PC-3 (cell line): ENCODE measurements around the gene ANKRD11. TPM values are rescaled to one million over a fixed set of nuclear protein-coding genes. Genes with fewer than 3 reads are reported as not detected.

Experiments
- ATAC-seq: fragments of 200-7000 bp; cut with Tn5 transposase; 2 replicates; pipeline ENCODE4 v1.9.1; 2020; ENCODE audit warnings: mild to moderate bottlenecking, moderate library complexity
- BruUV-seq: library from RNA; stranded (reverse); fragments of 400-500 nt; replicated peaks from 2 replicates; lab custom pipeline; 2021; lab: Mats Ljungman, UMichigan
- CTCF ChIA-PET: fragments of 300-600 bp; sonication (Branson Sonifier 250); formaldehyde crosslinking; loops from one replicate; lab custom pipeline; 2022; ENCODE audit warnings: antibody characterized with exemption; lab: Charles Lee
- POLR2A ChIA-PET: fragments of 300-600 bp; sonication (Branson Sonifier 250); formaldehyde crosslinking; loops from one replicate; lab custom pipeline; 2022; ENCODE audit warnings: antibody characterized with exemption; ENCODE audit not compliant: unreplicated experiment; lab: Charles Lee
- DNase-seq: peaks from one replicate; pipeline ENCODE4 v3.0.0-alpha.2; 2015
- H2AFZ ChIP-seq: fragments of 300-600 bp; sonication (generic); 2 replicates; pipeline ENCODE4 v1.6.0; 2016; ENCODE audit warnings: antibody characterized with exemption, low read length
- H3F3A ChIP-seq: fragments of 300-600 bp; sonication (generic); one replicate; pipeline ENCODE4 v1.6.0; 2017; ENCODE audit warnings: antibody characterized with exemption, low read length, control low read depth, mild to moderate bottlenecking; ENCODE audit not compliant: unreplicated experiment
- H3K27ac ChIP-seq: fragments of 300-600 bp; sonication (generic); 2 replicates; pipeline ENCODE4 v1.5.1; 2016; ENCODE audit warnings: mild to moderate bottlenecking, low read length
- H3K27me3 ChIP-seq: fragments of 300-600 bp; sonication (generic); 2 replicates; pipeline ENCODE4 v1.6.1; 2016; ENCODE audit warnings: low read length, mixed read lengths
- H3K36me3 ChIP-seq: fragments of 300-600 bp; sonication (generic); 2 replicates; pipeline ENCODE4 v1.6.1; 2016; ENCODE audit warnings: low read depth, mixed run types, low read length, mixed read lengths
- H3K4me1 ChIP-seq: fragments of 300-600 bp; sonication (generic); 2 replicates; pipeline ENCODE4 v1.5.1; 2016; ENCODE audit warnings: low read length; ENCODE audit not compliant: insufficient read depth
- H3K4me2 ChIP-seq: fragments of 300-600 bp; sonication (generic); 2 replicates; pipeline ENCODE4 v1.6.0; 2016; ENCODE audit warnings: low read length
- H3K4me3 ChIP-seq: fragments of 300-600 bp; sonication (generic); 2 replicates; pipeline ENCODE4 v1.5.1; 2016; ENCODE audit warnings: mild to moderate bottlenecking, low read length, mixed read lengths
- H3K79me2 ChIP-seq: fragments of 300-600 bp; sonication (generic); 2 replicates; pipeline ENCODE4 v1.6.1; 2017; ENCODE audit warnings: low read length, mixed read lengths
- H3K9ac ChIP-seq: fragments of 300-600 bp; sonication (generic); 2 replicates; pipeline ENCODE4 v1.6.0; 2016; ENCODE audit warnings: mild to moderate bottlenecking, low read length
- H3K9me2 ChIP-seq: fragments of 300-600 bp; sonication (generic); replicated peaks from 2 replicates; pipeline ENCODE4 v1.6.1; 2016; ENCODE audit warnings: mixed run types, low read length, mixed read lengths
- H3K9me3 ChIP-seq: fragments of 300-600 bp; sonication (generic); 2 replicates; pipeline ENCODE4 v1.6.1; 2016; ENCODE audit warnings: low read length, mixed read lengths
- H4K20me1 ChIP-seq: fragments of 300-600 bp; sonication (generic); 2 replicates; pipeline ENCODE4 v1.6.1; 2016; ENCODE audit warnings: low read length, mixed read lengths
- EZH2 ChIP-seq: fragments of 300-600 bp; sonication (generic); IDR thresholded peaks from one replicate; pipeline ENCODE4 v1.6.1; 2017; ENCODE audit warnings: antibody characterized with exemption, mild to moderate bottlenecking, low read length; ENCODE audit not compliant: unreplicated experiment
- EZH2phosphoT487 ChIP-seq: fragments of 300-600 bp; sonication (generic); IDR thresholded peaks from 2 replicates; pipeline ENCODE4 v1.6.1; 2018; ENCODE audit warnings: mild to moderate bottlenecking, antibody characterized with exemption, low read length, borderline replicate concordance
- intact Hi-C: fragments of 100-400 bp; cut with micrococcal nuclease; formaldehyde crosslinking; loops from 2 replicates; pipeline ENCODE4 v1.9.0; 2023
- total RNA-seq: library from RNA; depleted of rRNA; stranded (reverse); fragments of >200 nt; gene quantifications from 2 replicates; pipeline ENCODE4 v1.2.3, GENCODE V29; 2014
- TF ChIP-seq, protein P1 (sequence below): fragments of 300-600 bp; sonication (generic); conservative IDR thresholded peaks from 2 replicates; pipeline ENCODE4 v1.5.1; 2017; ENCODE audit warnings: antibody characterized with exemption, low read depth, mild to moderate bottlenecking, low read length

The ANKRD11 gene
- total RNA-seq, 1 experiment from 2014 or later: 65.0 TPM

GRCh38 chr16:89351645-89352044 is 138.7 kb downstream of the ANKRD11 start:
- POLR2A ChIA-PET: no interaction called here
- CTCF ChIA-PET: no interaction called here
- Histone ChIP-seq H3K9me3 (no peaks in the 10 kb centered on the region), H3K9ac (no peak overlapping the region), H3K36me3 (no peaks in the 10 kb centered on the region; the same call in 1 of the 2 replicates), H3K79me2 (peaks cover 98% of the 10 kb centered on the region), H3K4me1 (no peaks in the 10 kb centered on the region), H4K20me1 (peaks cover 14% of the 10 kb centered on the region; the same call in 1 of the 2 replicates), H3F3A (no peaks in the 10 kb centered on the region), H3K27ac (no peak overlapping the region), H2AFZ (no peak overlapping the region), H3K4me3 (no peak overlapping the region), H3K27me3 (no peaks in the 10 kb centered on the region), H3K9me2 (no peaks in the 10 kb centered on the region), H3K4me2 (no peak overlapping the region)
- ATAC-seq (no peak), DNase-seq (no peak)
- no TSS peak for BruUV-seq
- no peak for TF ChIP-seq EZH2phosphoT487
- no peak for TF ChIP-seq EZH2
- TF ChIP-seq, protein P1, sequence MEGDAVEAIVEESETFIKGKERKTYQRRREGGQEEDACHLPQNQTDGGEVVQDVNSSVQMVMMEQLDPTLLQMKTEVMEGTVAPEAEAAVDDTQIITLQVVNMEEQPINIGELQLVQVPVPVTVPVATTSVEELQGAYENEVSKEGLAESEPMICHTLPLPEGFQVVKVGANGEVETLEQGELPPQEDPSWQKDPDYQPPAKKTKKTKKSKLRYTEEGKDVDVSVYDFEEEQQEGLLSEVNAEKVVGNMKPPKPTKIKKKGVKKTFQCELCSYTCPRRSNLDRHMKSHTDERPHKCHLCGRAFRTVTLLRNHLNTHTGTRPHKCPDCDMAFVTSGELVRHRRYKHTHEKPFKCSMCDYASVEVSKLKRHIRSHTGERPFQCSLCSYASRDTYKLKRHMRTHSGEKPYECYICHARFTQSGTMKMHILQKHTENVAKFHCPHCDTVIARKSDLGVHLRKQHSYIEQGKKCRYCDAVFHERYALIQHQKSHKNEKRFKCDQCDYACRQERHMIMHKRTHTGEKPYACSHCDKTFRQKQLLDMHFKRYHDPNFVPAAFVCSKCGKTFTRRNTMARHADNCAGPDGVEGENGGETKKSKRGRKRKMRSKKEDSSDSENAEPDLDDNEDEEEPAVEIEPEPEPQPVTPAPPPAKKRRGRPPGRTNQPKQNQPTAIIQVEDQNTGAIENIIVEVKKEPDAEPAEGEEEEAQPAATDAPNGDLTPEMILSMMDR: no peak
- intact Hi-C loops: no loop called here

DNA sequence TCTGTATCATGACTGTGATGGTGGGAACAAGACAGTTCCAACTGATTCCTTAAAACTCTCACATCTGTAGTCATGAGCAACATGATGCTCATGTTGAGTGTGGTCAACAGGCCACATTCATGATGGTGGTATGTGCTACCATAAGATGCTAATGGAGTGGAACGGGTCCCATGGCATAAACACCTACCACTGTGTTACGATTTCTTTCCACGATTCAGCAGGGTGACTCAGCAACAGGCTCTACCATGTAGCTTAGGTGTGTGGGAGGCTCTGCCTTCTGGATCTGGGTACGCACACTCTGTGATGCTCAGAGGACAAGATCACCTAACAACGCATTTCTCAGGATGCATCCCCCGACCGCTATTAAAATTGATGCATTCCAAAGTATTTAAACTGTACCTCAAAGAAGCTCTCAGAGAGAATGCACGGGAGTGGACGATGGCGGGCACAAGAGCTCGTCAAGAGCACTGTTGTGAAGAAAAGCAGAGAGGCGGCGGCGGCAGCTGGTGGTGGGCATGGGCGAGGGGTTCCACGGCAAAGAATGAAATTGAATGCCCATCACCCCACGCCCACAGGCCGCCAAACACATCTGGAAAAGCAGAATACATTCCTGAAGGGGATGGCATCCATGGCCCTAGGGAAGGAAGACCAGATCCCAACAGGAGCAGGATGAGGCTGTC is 139.5 kb downstream of the ANKRD11 start:
- Histone ChIP-seq H2AFZ (no peak overlapping the region), H4K20me1 (peaks cover 15% of the 10 kb centered on the region; the same call in 1 of the 2 replicates), H3K4me2 (no peak overlapping the region), H3F3A (no peaks in the 10 kb centered on the region), H3K9ac (no peak overlapping the region), H3K79me2 (peaks cover 99% of the 10 kb centered on the region), H3K36me3 (no peaks in the 10 kb centered on the region; the same call in 1 of the 2 replicates), H3K9me2 (no peaks in the 10 kb centered on the region), H3K27me3 (no peaks in the 10 kb centered on the region), H3K9me3 (no peaks in the 10 kb centered on the region), H3K27ac (no peak overlapping the region), H3K4me1 (no peaks in the 10 kb centered on the region; the same call in 1 of the 2 replicates), H3K4me3 (no peak overlapping the region)
- ATAC-seq (no peak), DNase-seq (no peak)
- CTCF ChIA-PET: no interaction called here
- intact Hi-C loops: no loop called here
- POLR2A ChIA-PET: no interaction called here
- BruUV-seq: no TSS peak
- TF ChIP-seq EZH2phosphoT487: no peak
- no peak for TF ChIP-seq EZH2
- TF ChIP-seq, protein P1: no peak
